HG03280 (cell line): ENCODE measurements around the gene INTS11.
A peak's percentile ranks its signal among the peaks of the same experiment; 100 is the strongest.

Experiments used
- ATAC-seq: cut with Tn5 transposase; IDR thresholded peaks from one replicate; pipeline ENCODE4 v1.9.1; 2021; ENCODE audit warnings: mild to moderate bottlenecking, moderate library complexity; ENCODE audit not compliant: unreplicated experiment

INTS11 gene

DNA sequence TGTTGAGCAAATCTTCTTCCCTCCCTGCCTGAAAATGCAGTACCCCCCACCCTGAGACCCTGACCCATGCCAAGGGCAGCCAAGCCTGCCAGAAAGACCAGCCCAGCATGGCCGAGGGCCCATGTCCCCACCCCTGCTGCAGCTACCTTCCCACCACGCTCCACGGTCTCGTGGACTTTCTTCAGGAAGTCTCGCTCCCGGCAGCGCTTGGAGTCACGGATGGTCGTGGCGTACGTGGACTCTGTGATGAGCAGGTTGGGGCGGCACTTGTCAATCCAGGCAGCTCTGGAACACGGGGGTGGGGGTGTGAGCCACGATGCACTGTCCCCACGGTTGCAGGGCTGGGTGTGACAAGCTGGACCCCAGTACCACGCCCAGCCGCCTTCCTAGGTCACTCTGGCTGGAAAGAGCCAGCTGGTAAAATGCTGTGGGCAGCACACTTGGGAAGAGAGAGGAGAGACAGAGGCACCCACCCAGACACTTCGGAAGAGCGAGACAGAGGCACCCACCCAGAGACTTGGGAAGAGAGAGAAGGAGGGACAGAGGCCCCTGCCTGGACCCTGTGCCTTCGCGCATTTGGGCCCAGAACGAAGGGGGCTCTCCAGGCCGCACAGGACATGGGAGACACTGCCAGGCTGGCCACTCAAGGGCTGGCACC is 9.7 kb downstream of the INTS11 start:
- no peak for ATAC-seq

DNA sequence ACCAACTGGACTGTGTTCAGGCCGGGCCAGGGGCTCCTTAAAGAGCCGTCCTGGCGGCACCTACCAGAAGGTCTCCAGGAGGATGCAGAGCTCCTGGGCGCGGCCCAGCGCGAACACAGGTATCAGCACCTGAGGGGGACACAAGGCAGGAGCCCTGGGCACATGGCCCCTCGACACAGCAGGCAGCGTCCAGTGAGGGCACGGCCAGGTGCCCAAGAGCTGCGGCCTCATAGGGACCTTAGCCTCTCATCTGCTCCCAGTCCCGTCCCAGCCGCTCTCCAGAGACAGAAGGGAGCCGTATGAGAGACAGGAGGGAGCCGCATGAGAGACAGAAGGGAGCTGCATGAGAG is 10.2 kb downstream of the INTS11 start:
- ATAC-seq: no peak

DNA sequence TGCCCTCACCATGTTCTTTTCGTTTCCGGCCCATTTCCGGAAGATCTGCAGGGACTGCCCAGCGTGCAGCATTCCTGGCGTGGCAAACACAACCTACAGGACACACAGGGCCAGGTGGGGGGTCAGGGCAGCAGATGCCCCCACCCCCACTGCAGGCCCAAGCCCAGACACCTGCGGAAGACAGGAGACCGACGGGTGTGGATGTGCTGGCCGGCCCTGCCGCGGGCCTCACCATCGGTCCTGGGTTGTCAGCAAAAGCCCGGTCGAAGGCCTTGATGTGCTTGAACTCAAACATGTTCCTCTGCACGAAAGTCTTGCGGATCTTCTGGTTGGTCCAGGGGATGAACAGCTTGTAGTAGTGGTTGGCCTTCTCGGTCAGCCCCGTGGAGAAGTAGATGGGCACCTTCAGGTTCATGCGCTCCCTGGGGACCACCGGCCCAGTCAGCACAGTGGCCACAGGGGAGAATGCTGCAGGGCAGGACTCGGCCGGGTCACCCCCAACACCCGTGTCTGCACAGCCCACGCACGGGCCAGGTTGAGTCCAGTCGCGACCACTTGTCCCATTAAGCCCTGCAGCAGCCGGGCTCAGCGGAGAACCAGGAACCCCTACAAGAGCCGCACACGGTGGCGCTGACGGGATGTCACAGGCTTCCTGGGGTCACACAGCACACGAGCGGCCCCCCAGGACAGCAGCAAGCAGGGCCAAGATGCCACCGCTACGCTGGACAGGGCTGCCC is 10.8 kb downstream of the INTS11 start:
- ATAC-seq: no peak

DNA sequence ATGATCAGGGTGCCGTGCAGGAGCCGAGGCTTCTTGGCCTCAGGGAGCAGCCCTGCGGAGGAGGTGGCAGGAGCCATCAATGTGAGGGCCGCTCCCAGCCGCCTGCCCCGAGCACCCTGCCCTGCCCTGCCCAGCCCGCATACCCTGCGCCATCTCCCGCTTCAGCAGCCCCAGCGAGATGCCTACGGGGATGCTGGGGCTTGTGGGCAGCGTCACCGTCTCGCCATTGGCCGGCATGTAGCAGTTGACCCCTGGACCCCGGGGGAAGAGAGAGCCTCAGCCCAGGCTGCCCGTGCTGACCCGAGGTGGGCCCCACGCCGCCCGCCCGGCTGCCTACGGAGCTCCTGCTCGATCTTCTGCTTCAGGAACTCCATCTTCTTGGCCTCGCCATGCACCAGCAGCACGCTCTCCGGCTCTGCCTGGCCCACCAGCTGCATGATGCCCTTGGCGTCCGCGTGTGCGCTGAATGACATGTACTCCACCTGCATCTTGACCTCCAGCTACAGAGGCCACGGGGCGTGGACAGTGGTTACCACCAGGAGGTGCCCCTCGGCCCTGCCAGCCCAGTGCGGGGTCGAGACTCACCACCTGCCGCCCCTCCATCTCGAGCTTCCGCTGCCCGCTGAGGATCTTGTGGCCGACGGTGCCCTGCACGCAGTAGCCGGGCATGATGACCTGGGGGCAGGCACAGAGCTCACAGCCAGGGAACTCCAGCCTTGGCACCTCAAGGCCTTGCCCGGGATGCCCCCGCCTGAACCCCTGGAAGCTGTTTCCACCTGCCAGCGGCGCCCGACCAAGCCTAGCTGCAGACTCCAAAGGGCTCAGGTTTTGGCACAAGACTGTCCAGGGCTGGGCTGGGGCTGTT is 11.8 kb downstream of the INTS11 start:
- ATAC-seq: no peak

DNA sequence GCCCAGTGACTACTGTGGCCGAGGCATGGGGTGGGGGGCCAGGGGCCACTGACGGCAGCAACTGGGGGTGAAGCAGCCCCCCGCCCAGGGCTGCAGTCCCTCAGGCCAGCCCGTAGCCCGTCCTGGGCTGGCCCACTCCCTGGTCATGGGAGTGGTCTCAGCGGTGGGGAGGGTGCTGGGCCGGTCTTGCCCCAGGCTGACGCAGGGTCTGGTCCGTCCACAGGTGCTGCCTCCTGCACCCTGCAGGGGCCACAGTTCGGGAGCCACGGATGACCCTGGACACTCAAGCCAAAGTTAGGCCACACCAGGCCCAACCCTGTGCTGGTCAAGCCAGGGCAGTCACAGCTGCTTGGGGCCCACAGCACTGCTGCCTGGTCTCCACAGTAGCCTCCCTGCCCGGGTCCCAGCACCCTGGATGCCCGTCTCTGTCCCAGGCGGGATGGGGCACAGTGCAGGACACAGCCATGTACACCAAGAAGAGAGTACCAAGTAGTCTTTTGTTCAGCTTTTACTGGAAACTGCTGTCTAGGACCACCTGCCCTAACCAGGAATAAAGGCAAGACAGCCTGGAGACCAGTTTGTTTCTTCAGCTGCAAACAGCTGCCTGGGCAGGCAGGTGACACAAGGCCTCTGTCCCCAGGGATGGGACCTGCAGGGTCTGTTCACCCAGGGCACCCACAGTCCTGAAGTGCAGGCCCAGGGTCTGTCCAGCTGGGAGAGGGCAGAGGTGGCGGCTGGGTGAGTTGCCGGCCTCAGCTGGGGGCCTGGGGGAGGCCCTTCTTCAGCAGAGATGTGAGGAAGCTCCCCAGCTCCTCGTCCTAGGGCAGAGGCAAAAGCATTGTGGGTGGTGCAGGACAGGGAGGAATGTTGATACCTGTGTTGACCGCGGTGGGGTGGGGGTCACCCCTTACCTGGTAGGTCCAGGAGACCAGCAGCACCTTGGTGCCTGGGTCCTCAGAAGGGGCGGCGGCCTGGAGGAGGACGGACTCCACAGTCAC is 13.1 kb downstream of the INTS11 start:
- ATAC-seq: no peak

DNA sequence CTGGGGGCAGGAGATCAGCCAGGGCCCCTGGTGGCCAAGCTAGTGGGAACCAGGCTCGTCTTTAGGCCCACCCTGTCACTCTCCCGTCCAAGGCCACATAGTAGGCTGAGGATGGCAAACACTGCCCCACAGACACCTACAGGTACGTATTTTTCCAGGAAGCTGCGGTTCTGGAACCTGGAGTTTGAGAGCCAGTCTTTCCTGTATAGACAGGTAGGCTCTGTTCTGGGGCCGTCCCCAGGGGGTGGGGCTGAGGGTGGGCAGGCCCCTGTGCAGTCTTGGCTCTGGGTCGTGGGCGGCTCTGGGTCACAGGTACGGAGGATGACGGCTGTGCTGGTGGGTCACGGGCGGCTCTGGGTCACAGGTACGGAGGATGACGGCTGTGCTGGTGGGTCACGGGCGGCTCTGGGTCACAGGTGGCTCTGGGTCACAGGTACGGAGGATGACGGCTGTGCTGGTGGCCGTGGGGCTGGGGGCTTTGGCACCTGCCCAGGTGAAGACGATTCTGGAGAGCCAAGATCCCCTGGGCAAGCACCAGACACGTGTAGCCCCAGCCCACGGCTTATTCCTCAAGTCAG is 13.9 kb downstream of the INTS11 start:
- no peak for ATAC-seq

DNA sequence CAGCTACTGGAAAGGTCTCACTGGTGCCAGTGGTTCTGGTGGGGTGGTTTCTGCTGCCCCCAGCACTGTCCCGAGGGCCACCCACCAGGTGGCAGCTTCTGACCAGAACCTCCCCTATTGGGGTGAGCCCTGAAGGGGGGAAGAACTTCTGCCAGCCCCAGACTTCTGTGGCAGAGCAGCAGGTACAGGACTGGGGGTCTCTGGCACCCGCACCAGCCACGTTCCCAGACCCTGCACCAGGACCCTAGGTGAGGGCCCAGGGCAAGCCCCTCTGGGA is 14.4 kb downstream of the INTS11 start:
- ATAC-seq: no peak

DNA sequence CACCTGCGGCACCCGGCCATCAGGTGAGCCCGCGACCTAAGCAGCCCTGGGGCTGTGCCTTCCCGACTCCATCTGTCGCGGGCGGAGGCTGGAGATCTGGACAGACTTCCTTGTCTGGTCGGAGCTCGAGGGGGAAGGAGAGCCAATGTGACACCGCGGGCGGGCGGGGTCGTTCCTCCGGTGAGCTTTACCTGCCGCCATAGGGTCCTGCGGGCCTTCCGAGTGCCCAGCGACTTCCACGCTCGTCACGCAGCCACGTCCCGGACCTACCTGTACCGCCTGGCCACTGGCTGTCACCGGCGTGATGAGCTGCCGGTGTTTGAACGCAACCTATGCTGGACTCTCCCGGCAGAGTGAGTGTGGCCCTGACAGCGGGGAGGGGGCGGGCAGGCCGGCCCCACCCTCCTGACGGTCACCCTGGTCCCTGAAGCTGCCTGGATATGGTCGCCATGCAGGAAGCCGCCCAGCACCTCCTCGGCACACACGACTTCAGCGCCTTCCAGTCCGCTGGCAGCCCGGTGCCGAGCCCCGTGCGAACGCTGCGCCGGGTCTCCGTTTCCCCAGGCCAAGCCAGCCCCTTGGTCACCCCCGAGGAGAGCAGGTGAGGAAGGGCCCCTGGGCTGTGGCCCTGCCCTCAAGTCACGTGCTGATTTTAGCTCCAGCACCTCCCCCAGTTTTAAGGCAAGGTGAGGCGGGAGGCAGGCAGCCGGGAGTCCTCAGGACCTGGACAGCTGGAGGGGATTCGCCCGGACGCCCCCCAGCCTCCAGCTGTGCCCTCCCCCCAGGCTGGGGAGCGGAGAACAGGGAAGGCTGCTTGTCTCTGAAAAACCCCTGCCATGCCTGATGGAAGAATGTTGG is 15.0 kb downstream of the INTS11 start:
- no peak for ATAC-seq

DNA sequence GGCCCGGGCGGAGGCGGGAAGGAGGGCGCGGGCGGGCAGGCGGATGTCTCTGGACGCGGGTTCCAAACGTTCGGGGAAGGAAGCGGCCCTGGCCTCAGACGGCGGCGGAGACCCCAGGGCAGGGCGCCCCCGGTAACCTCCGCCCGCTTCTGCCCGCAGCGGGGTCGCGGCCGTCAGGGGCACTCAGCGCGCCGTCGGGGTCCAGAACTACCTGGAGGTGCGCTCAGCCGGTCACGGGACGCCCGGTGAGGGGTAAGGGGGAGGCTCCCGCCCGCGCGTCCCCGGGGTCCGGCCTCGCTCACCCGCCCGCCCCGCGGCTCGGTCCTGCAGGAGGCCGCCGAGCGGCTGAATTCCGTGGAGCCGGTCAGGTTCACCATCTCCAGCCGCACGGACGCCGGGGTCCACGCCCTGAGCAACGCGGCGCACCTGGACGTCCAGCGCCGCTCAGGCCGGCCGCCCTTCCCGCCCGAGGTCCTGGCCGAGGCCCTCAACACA is 15.7 kb downstream of the INTS11 start:
- ATAC-seq: peak; percentile 1

DNA sequence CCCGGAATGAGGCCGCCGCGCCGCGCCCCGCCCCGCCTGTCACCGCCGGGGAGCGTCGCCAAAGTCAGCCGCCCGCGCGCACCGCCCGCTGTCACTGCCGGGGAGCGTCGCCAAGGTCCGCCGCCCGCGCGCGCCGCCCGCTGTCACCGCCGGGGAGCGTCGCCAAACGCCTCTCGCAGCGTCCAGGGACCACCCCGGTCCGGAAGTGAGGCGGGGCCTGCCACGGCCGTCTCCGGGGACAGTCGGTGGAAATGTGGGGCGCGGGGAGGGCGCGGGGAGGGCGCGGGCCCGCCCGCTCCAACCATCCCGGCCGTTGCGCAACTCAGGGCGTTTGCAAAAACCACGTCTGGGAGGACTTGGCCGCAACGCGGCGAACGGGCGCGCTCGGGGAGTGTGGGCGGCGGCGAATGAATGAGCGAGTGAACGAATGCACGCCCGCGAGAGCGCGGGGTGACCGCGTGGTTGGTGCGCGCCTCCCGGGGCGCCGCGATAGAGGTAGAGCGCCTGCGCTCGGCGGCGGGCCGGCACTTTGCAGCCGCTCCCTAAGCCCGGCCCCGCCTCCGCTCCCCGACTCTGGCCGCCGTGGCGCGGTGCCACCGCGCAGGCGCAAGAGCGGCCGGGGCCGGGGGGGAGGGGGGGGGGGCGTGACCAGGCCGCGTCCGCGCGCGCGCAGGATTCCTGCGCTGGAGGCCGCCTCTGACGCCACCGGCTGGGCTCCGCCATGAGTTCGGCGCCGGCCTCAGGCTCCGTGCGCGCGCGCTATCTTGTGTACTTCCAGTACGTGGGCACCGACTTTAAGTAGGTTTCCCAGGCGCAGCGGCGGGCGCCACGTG is 16.3 kb downstream of the INTS11 start, which contains the start of the genes ACAP3 and PUSL1:
ACAP3 (minus strand) TSS at position 8 of the 833 bp plus-strand sequence. CDS start 115 bp downstream, outside the sequence.
PUSL1 (plus strand) TSS at position 675 of the 833 bp plus-strand sequence; CDS start at position 722, 47 bp downstream.
- peak; percentile 62 for ATAC-seq

DNA sequence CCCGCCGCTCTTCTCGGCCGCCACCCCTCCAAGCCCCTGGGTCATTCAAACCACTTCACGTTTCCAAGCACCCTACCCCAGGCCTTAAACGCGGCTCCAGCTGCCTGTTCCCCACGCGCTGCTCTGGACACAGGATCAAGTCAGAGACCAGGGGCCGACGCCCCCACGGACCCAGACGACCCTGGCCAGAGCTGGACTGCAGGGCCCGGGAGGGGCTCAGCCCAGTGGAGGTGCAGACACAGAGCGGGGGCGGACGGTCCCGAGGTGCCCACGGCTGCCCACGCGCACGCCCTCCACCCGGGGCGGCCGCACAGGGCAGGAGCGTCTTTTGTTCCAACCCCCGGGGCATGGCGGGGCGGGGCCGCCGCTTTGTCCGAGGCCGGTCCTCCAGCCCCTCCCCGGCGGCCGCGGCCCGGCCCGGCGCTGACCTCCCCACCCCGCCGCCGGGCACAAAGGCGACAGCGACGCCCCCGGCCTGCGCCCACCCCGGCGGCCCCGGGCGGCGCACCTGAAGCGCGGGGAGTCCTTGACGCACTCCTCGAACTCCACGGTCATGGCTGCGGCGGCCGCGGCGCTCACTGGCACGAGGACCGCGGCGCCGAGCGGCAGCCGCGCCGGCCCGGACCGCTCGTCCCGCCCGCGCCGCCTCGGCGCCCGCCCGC is 17.1 kb downstream of the INTS11 start:
- peak; percentile 6 for ATAC-seq

DNA sequence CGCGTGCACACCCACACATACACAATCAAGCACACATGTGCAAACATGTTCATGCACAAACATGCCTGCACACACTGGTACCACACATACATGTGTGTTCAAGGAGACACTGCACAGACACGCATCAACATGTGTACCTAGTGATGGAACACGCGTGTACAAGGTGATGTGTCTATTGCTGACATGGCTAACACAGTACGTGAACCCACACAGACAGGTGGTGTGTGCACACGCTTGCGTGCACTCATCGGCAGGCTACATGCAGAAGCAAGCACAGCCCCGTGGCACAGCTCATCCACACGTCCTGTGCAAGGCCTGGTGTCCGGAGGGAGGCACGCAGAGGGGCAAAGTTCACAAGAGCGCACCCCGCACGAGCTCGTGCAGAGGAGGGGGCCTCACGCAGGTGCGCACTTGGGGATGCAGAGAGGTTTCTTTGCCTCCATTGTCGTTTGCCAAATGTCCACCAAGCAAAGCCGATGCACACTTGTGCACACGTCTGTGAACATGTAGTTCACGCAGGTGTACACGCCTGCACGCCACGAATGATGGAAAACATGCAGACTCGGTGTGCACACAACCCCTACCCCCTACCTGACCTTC is 17.7 kb downstream of the INTS11 start:
- ATAC-seq: no peak

DNA sequence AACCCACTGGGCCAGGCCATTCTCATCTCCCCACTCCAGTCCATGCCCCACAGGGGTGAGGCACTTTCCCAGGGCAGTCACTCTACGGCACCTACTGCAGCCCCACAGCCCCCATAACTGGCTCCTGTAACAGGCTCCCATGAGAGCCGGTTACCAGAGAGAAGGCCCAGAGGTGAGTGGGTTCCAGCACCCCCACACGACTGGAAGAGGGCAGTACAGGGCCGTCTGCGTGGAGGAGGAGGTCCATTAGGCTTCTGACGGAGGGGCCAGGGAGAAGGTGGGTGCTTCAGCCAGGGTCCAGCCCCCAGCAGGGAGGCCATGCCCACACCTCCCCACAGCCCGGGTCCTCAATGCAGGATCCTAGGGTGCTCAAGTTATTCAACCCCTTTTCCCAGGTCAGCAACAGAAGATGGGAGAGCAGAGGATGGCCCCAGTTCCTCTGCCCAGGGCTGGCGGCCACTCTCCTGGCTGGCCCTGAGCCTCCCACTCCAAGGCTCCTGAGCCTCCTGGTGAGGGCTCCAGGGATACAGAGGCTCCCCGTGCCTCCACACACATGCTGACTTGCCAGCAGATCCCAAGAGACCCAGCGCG is 18.3 kb downstream of the INTS11 start:
- no peak for ATAC-seq

DNA sequence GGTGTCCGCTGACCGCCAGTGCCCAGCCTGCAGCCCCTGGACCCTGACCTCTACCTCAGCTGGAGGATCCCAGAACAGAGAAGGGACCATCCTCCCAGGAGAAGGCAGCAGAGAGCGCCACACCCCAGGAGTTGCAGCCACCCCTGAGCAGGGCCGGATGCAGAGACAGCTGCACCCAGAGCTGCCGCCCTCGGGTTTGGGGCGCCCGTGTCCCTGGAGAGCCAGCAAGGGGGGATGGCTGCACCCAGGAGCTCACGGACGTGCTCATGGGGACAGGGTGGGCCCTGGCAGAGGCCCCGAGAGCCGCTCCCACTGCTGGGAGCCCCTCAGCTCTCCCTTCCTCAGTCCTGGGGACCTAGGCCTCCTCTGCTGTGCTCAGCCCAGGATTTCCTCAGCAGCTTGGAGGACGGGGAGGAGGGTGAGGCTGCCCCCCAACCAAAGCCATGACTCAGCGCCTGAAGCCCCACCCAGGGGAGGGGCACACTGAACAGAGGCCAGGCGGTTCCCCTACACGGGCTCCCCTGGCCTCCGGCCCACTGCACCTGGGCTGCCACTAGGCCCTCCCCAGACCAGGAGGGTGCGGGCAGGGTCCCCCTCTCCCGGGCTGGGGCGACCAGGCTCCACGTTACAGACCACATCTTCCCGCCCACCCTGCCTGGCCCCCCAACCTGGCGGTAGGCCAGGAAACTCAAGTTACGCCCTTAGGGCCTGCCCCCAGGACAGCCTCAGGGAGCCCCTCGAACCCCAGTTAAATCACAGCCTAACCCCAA is 19.0 kb downstream of the INTS11 start:
- ATAC-seq: no peak

DNA sequence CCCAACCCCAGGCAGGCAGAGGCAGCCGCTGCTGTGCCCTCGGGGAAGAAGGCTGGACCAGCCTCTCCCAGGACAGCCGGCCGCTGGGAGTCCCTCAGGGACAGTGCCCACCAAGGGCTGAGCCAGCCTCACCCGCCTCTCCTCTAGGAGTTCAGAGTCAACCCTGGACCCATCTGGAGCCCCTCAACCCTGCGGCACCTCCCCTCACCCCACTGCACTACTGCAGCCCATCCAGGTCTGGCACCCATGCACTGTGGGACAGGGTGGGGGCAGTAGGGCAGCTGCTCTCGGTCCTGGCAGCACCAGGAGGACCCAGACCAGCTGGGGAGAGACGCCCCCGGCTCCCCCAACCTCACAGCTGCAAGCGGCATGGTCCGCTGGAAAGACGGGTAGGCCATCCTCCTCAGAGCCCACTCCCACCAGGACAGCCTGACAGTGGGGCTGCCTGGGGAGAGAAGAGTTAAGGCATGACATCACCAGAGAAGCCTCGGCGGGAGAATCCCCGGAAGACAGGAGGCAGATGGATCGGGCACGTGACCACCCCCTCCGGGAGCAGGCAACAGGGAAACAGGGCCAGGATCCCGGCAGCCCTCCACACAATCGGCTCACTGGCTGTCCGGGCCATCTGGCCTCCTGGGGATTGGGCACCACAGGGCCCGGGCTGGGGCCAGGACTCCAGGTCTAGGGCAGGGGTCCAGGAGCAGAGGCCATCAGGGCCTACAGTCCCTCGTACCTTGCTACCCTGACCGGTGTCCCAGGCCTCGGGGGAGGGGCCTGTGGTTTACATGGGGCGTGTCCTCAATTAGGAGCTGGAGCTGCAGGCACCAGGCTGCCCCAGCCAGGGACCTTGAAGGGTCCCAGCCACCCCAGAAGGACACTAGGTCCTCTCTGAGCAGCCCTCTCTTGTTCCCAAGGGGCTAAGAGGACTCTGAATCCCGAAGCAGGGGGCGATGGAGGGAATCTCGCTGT is 19.8 kb downstream of the INTS11 start:
- no peak for ATAC-seq
